ENCODE data around the gene MORN5. TPM values are rescaled to one million over a fixed set of nuclear protein-coding genes. Genes with fewer than 3 reads are reported as not detected.

Gene MORN5
- total RNA-seq, 4 donors from 2014 or later: 3.8 to 4.0 TPM; not detected in 2

DNA sequence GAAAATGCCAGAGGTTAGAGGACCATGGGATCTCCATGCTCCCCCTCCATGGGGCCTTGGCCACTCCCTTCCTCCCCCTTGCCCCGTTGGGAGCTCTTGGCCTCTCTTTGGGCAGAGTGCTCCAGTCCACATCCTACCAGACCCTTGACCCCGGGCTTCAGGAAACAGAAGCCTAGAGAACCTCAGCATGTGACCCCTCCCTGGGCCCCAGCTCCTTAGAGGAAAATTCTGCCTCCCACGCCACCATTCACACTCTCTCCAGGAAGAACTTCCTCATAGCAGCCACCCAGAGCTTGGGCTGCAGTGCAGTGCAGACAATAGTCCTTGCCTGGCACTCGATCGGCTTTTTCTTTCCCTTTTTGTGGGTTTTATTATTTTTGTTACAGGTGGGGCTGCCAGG lies 63.1 kb downstream of the MORN5 start:
- TF ChIP-seq POLR2A (IDR thresholded peaks at IDR 0.05) (no peak), POLR2AphosphoS5 (IDR thresholded peaks at IDR 0.05) (no peak), EP300 (IDR thresholded peaks at IDR 0.05; ENCODE audit: low read depth) (no peak)
- TF ChIP-seq, protein P1, sequence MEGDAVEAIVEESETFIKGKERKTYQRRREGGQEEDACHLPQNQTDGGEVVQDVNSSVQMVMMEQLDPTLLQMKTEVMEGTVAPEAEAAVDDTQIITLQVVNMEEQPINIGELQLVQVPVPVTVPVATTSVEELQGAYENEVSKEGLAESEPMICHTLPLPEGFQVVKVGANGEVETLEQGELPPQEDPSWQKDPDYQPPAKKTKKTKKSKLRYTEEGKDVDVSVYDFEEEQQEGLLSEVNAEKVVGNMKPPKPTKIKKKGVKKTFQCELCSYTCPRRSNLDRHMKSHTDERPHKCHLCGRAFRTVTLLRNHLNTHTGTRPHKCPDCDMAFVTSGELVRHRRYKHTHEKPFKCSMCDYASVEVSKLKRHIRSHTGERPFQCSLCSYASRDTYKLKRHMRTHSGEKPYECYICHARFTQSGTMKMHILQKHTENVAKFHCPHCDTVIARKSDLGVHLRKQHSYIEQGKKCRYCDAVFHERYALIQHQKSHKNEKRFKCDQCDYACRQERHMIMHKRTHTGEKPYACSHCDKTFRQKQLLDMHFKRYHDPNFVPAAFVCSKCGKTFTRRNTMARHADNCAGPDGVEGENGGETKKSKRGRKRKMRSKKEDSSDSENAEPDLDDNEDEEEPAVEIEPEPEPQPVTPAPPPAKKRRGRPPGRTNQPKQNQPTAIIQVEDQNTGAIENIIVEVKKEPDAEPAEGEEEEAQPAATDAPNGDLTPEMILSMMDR (IDR thresholded peaks at IDR 0.05): no peak
- Histone ChIP-seq H3K36me3 (no peaks in the 10 kb centered on the region), H3K27me3 (peaks cover 100% of the 10 kb centered on the region), H3K4me3 (no peak overlapping the region), H3K9me3 (no peaks in the 10 kb centered on the region), H3K27ac (no peak overlapping the region), H3K4me1 (peaks cover 14 to 38% (median 21%) of the 10 kb centered on the region in 4 donors)
- in situ Hi-C loops (cut with MboI; ENCODE audit: low pct_ligation_motif_present in 1 of 4, low pct_unique_long_range_greater_than_20kb in 1 of 4, low sequenced_read_pairs in 3 of 4) (no loop called here), intact Hi-C loops (cut with DNase I; ENCODE audit: low total_unique reads) (no loop called here)
- DNase-seq: no peak
- WGBS, 2 donors (ENCODE audit: low coverage in 1 of 2): 17 to 34% methylated on average over 5 of the region's 5 CpGs

DNA sequence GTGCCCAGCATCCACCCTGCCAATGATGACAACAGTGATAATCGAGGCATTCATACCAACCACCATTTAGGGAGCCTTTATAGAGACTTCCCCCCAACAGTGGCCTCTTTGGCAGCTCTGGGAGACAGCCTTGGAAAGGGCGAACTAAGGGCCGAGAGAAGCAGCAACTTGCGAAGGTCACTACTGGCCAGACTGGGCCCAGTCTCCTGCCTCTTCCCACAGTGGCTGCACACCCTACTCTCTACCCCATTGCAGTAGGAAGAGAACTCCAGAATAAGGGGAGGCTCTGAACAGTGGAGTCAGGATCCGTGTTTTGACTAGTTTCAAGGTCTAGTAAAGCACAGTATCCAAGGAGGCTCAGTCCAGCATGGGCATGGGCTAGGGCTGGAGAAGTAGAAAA lies 63.7 kb downstream of the MORN5 start:
- Histone ChIP-seq H3K27me3 (peaks cover 100% of the 10 kb centered on the region), H3K4me1 (peaks cover 19 to 45% (median 28%) of the 10 kb centered on the region in 4 donors), H3K9me3 (no peaks in the 10 kb centered on the region), H3K4me3 (no peak overlapping the region), H3K36me3 (no peaks in the 10 kb centered on the region), H3K27ac (no peak overlapping the region)
- WGBS, 2 donors (ENCODE audit: low coverage in 1 of 2): 78% methylated on average over 5 of the region's 5 CpGs; no CpG with 5 or more reads in 1 of the 2 donors
- in situ Hi-C loops (cut with MboI; ENCODE audit: low pct_ligation_motif_present in 1 of 4, low pct_unique_long_range_greater_than_20kb in 1 of 4, low sequenced_read_pairs in 3 of 4) (no loop called here), intact Hi-C loops (cut with DNase I; ENCODE audit: low total_unique reads) (no loop called here)
- DNase-seq: no peak
- TF ChIP-seq EP300 (IDR thresholded peaks at IDR 0.05; ENCODE audit: low read depth) (no peak), POLR2A (IDR thresholded peaks at IDR 0.05) (no peak), POLR2AphosphoS5 (IDR thresholded peaks at IDR 0.05) (no peak)
- TF ChIP-seq, protein P1 (IDR thresholded peaks at IDR 0.05): no peak

DNA sequence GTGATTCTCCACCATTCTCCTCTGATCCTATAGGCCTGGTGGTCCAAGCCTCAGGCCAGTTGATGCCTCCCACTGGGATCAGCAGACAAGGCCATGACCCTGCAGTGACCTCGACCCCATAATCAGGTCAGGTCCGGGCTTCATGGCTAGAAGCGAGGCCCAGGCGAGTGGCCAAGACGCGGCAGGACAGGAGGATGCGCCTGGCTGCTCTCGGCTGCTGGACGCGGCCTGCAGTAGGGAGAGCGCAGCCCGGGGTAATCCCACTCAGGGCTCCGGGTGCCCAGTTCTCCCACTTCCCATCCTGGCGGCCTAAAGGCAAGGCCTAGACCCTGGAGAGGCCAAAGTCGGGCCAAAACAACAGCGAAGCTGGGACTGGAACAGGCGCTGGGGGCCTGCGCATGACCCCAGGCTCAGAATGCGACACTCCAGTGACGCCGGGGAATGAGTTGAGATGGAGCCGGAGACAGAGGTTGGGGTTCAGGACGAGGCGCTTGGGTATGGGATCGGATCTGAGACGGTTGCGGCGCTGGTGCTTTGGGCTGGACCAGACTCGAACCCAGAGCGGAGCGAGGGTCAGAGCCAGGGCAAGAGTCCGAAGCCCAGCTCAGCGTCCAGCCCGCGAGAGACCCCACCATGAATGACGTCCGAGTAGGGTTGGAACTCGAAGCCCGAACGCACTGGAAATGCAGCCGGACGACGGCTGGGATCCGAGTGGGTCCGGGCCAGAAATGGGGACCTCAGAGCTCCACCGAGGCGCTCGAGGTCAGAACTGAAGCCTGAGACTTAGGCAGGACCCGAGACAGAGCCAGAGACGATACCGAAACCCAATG lies 65.8 kb downstream of the MORN5 start:
- in situ Hi-C loops (cut with MboI; ENCODE audit: low pct_ligation_motif_present in 1 of 4, low pct_unique_long_range_greater_than_20kb in 1 of 4, low sequenced_read_pairs in 3 of 4) (no loop called here), intact Hi-C loops (cut with DNase I; ENCODE audit: low total_unique reads) (no loop called here)
- Histone ChIP-seq H3K4me3 (peak overlapping the region in 1 of 4 donors; percentile 16), H3K27ac (no peak overlapping the region), H3K9me3 (no peaks in the 10 kb centered on the region), H3K27me3 (peaks cover 100% of the 10 kb centered on the region), H3K4me1 (peaks cover 10 to 31% (median 18%) of the 10 kb centered on the region in 4 donors), H3K36me3 (no peaks in the 10 kb centered on the region)
- WGBS, 2 donors (ENCODE audit: low coverage in 1 of 2): 65% methylated on average over 47 of the region's 51 CpGs; no CpG with 5 or more reads in 1 of the 2 donors
- DNase-seq: no peak
- no peak for TF ChIP-seq POLR2A (IDR thresholded peaks at IDR 0.05)
- TF ChIP-seq, protein P1 (IDR thresholded peaks at IDR 0.05): no peak
- no peak for TF ChIP-seq POLR2AphosphoS5 (IDR thresholded peaks at IDR 0.05)
- TF ChIP-seq EP300 (IDR thresholded peaks at IDR 0.05; ENCODE audit: low read depth): no peak

DNA sequence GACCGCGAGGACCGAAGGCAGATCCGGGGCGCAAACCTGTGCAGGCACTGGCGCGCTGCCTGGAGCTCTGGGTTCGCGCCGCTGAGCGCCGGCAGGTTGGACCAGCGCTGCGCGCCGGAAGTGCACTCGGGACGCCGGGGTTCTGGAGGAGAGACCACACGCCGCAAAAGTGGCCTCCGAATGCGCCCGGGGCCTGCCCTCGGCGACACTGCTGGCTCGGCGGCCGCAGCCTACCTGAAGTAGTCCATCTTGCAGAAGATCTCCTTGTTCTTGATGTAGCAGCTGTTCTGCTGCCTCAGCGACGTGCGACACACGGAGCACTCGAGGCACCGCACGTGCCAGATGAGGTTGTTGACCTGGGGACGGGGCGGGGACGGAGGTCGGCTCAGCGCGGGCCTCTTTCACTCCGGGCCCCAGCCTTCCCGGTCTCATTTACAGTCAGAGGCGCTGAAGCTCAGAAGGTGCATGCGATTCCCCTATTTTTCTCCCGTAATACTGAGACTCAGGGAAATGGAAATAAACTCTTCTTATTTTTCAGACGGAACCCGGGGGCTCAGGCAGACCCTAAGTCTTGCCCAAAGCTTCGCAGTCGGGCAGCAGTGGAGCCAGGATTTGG lies 66.5 kb downstream of the MORN5 start:
- WGBS, 2 donors (ENCODE audit: low coverage in 1 of 2): 49% methylated on average over 50 of the region's 51 CpGs; no CpG with 5 or more reads in 1 of the 2 donors
- H3K4me3 ChIP-seq: peak overlapping the region in 1 of 4 donors; percentile 16
- H3K36me3 ChIP-seq: no peaks in the 10 kb centered on the region
- H3K4me1 ChIP-seq: peaks cover 10 to 31% (median 18%) of the 10 kb centered on the region in 4 donors
- no peaks in the 10 kb centered on the region for H3K9me3 ChIP-seq
- DNase-seq: no peak
- in situ Hi-C loops (cut with MboI; ENCODE audit: low pct_ligation_motif_present in 1 of 4, low pct_unique_long_range_greater_than_20kb in 1 of 4, low sequenced_read_pairs in 3 of 4) (no loop called here), intact Hi-C loops (cut with DNase I; ENCODE audit: low total_unique reads) (no loop called here)
- TF ChIP-seq, protein P1 (IDR thresholded peaks at IDR 0.05): no peak
- TF ChIP-seq POLR2AphosphoS5 (IDR thresholded peaks at IDR 0.05) (no peak), EP300 (IDR thresholded peaks at IDR 0.05; ENCODE audit: low read depth) (no peak), POLR2A (IDR thresholded peaks at IDR 0.05) (no peak)
- no peak overlapping the region for H3K27ac ChIP-seq
- H3K27me3 ChIP-seq: peaks cover 100% of the 10 kb centered on the region

All from transverse colon (tissue), 4 donors.